Ureter (tissue), 1 donor: ENCODE results near the gene OPALIN. TPM values are rescaled to one million over a fixed set of nuclear protein-coding genes. Genes with fewer than 3 reads are reported as not detected.

ENCODE experiments used
- DNase-seq: peaks from one replicate; pipeline ENCODE4 v3.0.0-alpha.2; 2020; ENCODE audit warnings: low spot score
- total RNA-seq: library from RNA; stranded (reverse); gene quantifications from one replicate; pipeline ENCODE4 v1.2.4, GENCODE V29; 2023
- donor health status: DM: yes; HTN: yes; CAD: no.

The OPALIN gene
- total RNA-seq, result not detected

- DNase-seq, result no peak
Measured at GRCh38 chr10:96358851-96359540, at the start of gene OPALIN. Gene OPALIN (minus strand): TSS chr10:96359002. CDS start chr10:96358896, 106 bp downstream.

GRCh38 chr10:96408201-96408600 is 49.4 kb upstream of the OPALIN start:
- no peak for DNase-seq

- DNase-seq, result no peak
Measured at GRCh38 chr10:96407560-96408069, 48.8 kb upstream of the OPALIN start.

GRCh38 chr10:96406091-96406490 is 47.3 kb upstream of the OPALIN start:
- no peak for DNase-seq

- no peak for DNase-seq
Measured at GRCh38 chr10:96402417-96403305, 43.9 kb upstream of the OPALIN start.

- DNase-seq, result no peak
Measured at GRCh38 chr10:96401036-96401435, 42.2 kb upstream of the OPALIN start.

GRCh38 chr10:96400465-96400864 is 41.7 kb upstream of the OPALIN start:
- DNase-seq, result no peak

- DNase-seq, result no peak
Measured at GRCh38 chr10:96397902-96398301, 39.1 kb upstream of the OPALIN start.

GRCh38 chr10:96395931-96396877 is 37.4 kb upstream of the OPALIN start:
- DNase-seq, result peak; percentile 77

- DNase-seq, result peak; percentile 80
Measured at GRCh38 chr10:96390460-96390864, 31.7 kb upstream of the OPALIN start.

GRCh38 chr10:96389785-96390184 is 31.0 kb upstream of the OPALIN start:
- DNase-seq, result no peak

- no peak for DNase-seq
Measured at GRCh38 chr10:96387601-96388000, 28.8 kb upstream of the OPALIN start.

GRCh38 chr10:96387161-96387560 is 28.4 kb upstream of the OPALIN start:
- DNase-seq, result no peak

GRCh38 chr10:96384506-96384905 is 25.7 kb upstream of the OPALIN start:
- DNase-seq, result no peak

- DNase-seq, result no peak
Measured at GRCh38 chr10:96380821-96381220, 22.0 kb upstream of the OPALIN start.

GRCh38 chr10:96379758-96380157 is 21.0 kb upstream of the OPALIN start:
- no peak for DNase-seq

- DNase-seq, result no peak
Measured at GRCh38 chr10:96378741-96379140, 19.9 kb upstream of the OPALIN start.

GRCh38 chr10:96377816-96378294 is 19.1 kb upstream of the OPALIN start:
- DNase-seq, result peak; percentile 60

- no peak for DNase-seq
Measured at GRCh38 chr10:96376483-96376882, 17.7 kb upstream of the OPALIN start.

GRCh38 chr10:96374985-96375830 is 16.4 kb upstream of the OPALIN start:
- peak; percentile 90 for DNase-seq

GRCh38 chr10:96374639-96374984 is 15.8 kb upstream of the OPALIN start:
- DNase-seq, result no peak
